Gastroesophageal sphincter (tissue), 4 donors: ENCODE measurements around the gene ARHGAP29. TPM values are rescaled to one million over a fixed set of nuclear protein-coding genes. Genes with fewer than 3 reads are reported as not detected.
A peak's percentile ranks its signal among the peaks of the same experiment; 100 is the strongest.

ENCODE experiments used
- ATAC-seq: fragments of 150-250 bp; one replicate; pipeline ENCODE4 v1.9.1; 2016; ENCODE audit warnings: mild to moderate bottlenecking, moderate library complexity
- H3K27ac ChIP-seq, 4 donors: fragments of 200-600 bp; sonication (generic) in 3 of 4; 1 replicate in 3 of 4; 2 replicates in 1 of 4; pipeline ENCODE4 v1.5.1; 2016 to 2019
- H3K27me3 ChIP-seq: fragments of 200-600 bp; sonication (generic); one replicate; pipeline ENCODE4 v1.5.1; 2019
- H3K36me3 ChIP-seq, 2 donors: fragments of 200-600 bp; sonication (generic); one replicate each; pipeline ENCODE4 v1.5.1; 2019; ENCODE audit warnings: control low read depth in 1 of 2
- H3K4me1 ChIP-seq, 3 donors: fragments of 200-600 bp; sonication (generic); 1 replicate in 2 of 3; 2 replicates in 1 of 3; pipeline ENCODE4 v1.5.1; 2016 to 2019; ENCODE audit warnings: control low read depth in 2 of 3
- H3K4me3 ChIP-seq, 2 donors: fragments of 200-600 bp; sonication (generic); one replicate each; pipeline ENCODE4 v1.5.1; 2019; ENCODE audit warnings: mild to moderate bottlenecking in 1 of 2, moderate library complexity in 1 of 2
- H3K9me3 ChIP-seq, 3 donors: fragments of 200-600 bp; sonication (generic); one replicate each; pipeline ENCODE4 v1.5.1; 2017 to 2019; ENCODE audit warnings: control low read depth in 2 of 3
- CTCF ChIP-seq, 4 experiments: fragments of 200-600 bp in 2 of 4; fragments of 450-650 bp in 2 of 4; sonication (generic) in 1 of 4; IDR thresholded peaks; one replicate each; pipeline ENCODE4 v1.5.1; 2017 to 2019; ENCODE audit warnings: antibody characterized with exemption in 4 of 4, mild to moderate bottlenecking in 2 of 4, moderate library complexity in 2 of 4
- EP300 ChIP-seq: sonication (generic); formaldehyde crosslinking; IDR thresholded peaks from one replicate; pipeline ENCODE4 v1.6.1; 2017; ENCODE audit warnings: antibody characterized with exemption, mild to moderate bottlenecking
- POLR2A ChIP-seq, 2 donors: fragments of 450-650 bp; IDR thresholded peaks; one replicate each; pipeline ENCODE4 v1.6.1; 2017; ENCODE audit warnings: antibody characterized with exemption in 2 of 2, mild to moderate bottlenecking in 2 of 2, moderate library complexity in 1 of 2
- POLR2AphosphoS5 ChIP-seq: sonication (generic); formaldehyde crosslinking; IDR thresholded peaks from one replicate; pipeline ENCODE4 v1.6.1; 2017; ENCODE audit warnings: antibody characterized with exemption
- WGBS, 2 donors: methylation state at CpG; one replicate each; pipeline ENCODE4 v1.1.5; 2018; ENCODE audit warnings: low coverage in 1 of 2; 5-methylcytosine and 5-hydroxymethylcytosine counted together
- total RNA-seq, 4 donors: library from RNA; depleted of rRNA; stranded (reverse); fragments of >200 nt; gene quantifications; one replicate each; pipeline ENCODE4 v1.1.0, GENCODE V29; 2016

The ARHGAP29 gene
- total RNA-seq, 4 donors from 2014 or later, result 21.9 to 78.4 (median 34.8) TPM

GRCh38 chr1:94209982-94210381 is 27.4 kb downstream of the ARHGAP29 start:
- Histone ChIP-seq H3K9me3 (no peaks in the 10 kb centered on the region), H3K4me1 (no peaks in the 10 kb centered on the region), H3K27me3 (no peaks in the 10 kb centered on the region), H3K27ac (no peak overlapping the region), H3K4me3 (no peak overlapping the region), H3K36me3 (peaks cover 0 to 15% of the 10 kb centered on the region in 2 donors)
- ATAC-seq, result no peak
- TF ChIP-seq POLR2A (IDR thresholded peaks at IDR 0.05) (no peak), CTCF (IDR thresholded peaks at IDR 0.05) (no peak), POLR2AphosphoS5 (no peak), EP300 (no peak)
- WGBS, 2 donors, result 86 to 100% methylated on average over 1 of the region's 1 CpG

- TF ChIP-seq POLR2A (IDR thresholded peaks at IDR 0.05) (no peak), EP300 (no peak), POLR2AphosphoS5 (peak; percentile 42), CTCF (IDR thresholded peaks at IDR 0.05) (no peak)
These were observed 28.0 kb downstream of the ARHGAP29 start for GRCh38 chr1:94209425-94209824.

GRCh38 chr1:94207695-94208094 is 29.7 kb downstream of the ARHGAP29 start:
- 78% methylated on average over 3 of the region's 3 CpGs for WGBS, 2 donors
- Histone ChIP-seq H3K27me3 (no peaks in the 10 kb centered on the region), H3K4me1 (no peaks in the 10 kb centered on the region), H3K9me3 (no peaks in the 10 kb centered on the region), H3K4me3 (no peak overlapping the region), H3K36me3 (peaks cover 0 to 27% of the 10 kb centered on the region in 2 donors), H3K27ac (no peak overlapping the region)
- TF ChIP-seq POLR2A (IDR thresholded peaks at IDR 0.05) (no peak), POLR2AphosphoS5 (no peak), EP300 (no peak), CTCF (IDR thresholded peaks at IDR 0.05) (no peak)
- no peak for ATAC-seq

More at GRCh38 chr1:94209425-94209824, 28.0 kb downstream of the ARHGAP29 start:
- ATAC-seq, result peak; percentile 78
- Histone ChIP-seq H3K4me3 (no peak overlapping the region), H3K27ac (no peak overlapping the region), H3K4me1 (no peaks in the 10 kb centered on the region), H3K9me3 (no peaks in the 10 kb centered on the region), H3K36me3 (peaks cover 0 to 15% of the 10 kb centered on the region in 2 donors), H3K27me3 (no peaks in the 10 kb centered on the region)

- H3K36me3 ChIP-seq, result peaks cover 0 to 47% of the 10 kb centered on the region in 2 donors
- no peaks in the 10 kb centered on the region for H3K27me3 ChIP-seq
- ATAC-seq, result no peak
- no peak overlapping the region for H3K27ac ChIP-seq
- TF ChIP-seq POLR2A (IDR thresholded peaks at IDR 0.05) (no peak), POLR2AphosphoS5 (no peak), CTCF (IDR thresholded peaks at IDR 0.05) (no peak), EP300 (no peak)
- H3K4me3 ChIP-seq, result no peak overlapping the region
- 33 to 62% methylated on average over 1 of the region's 1 CpG for WGBS, 2 donors
- H3K4me1 ChIP-seq, result no peaks in the 10 kb centered on the region
- H3K9me3 ChIP-seq, result no peaks in the 10 kb centered on the region
These were observed 31.7 kb downstream of the ARHGAP29 start for GRCh38 chr1:94205639-94206038.

GRCh38 chr1:94202241-94202640 is 35.1 kb downstream of the ARHGAP29 start:
- H3K4me1 ChIP-seq, result no peaks in the 10 kb centered on the region
- H3K9me3 ChIP-seq, result no peaks in the 10 kb centered on the region
- no peak overlapping the region for H3K4me3 ChIP-seq
- TF ChIP-seq EP300 (no peak), POLR2A (IDR thresholded peaks at IDR 0.05) (no peak), POLR2AphosphoS5 (no peak), CTCF (IDR thresholded peaks at IDR 0.05) (no peak)
- H3K27me3 ChIP-seq, result no peaks in the 10 kb centered on the region
- no peak for ATAC-seq
- no peak overlapping the region for H3K27ac ChIP-seq
- WGBS, 2 donors, result 86 to 88% methylated on average over 5 to 6 of the region's 6 CpGs
- H3K36me3 ChIP-seq, result peaks cover 0 to 41% of the 10 kb centered on the region in 2 donors
